DOHH2 (cell line): ENCODE data around the gene CTTN.

Source experiments
- CTCF ChIP-seq: fragments of 200-600 bp; sonication (generic); IDR thresholded peaks from one replicate; pipeline ENCODE4 v1.5.1; 2014; ENCODE audit warnings: antibody characterized with exemption, mild to moderate bottlenecking, low read depth, low read length; ENCODE audit not compliant: poor library complexity, severe bottlenecking
- EZH2phosphoT487 ChIP-seq: fragments of 200-600 bp; sonication (generic); IDR thresholded peaks from 2 replicates; pipeline ENCODE4 v1.6.1; 2017; ENCODE audit warnings: borderline replicate concordance, mild to moderate bottlenecking, antibody characterized with exemption, low read length, moderate library complexity, mixed read lengths

- TF ChIP-seq CTCF (no peak), EZH2phosphoT487 (no peak)
These were observed 36.5 kb downstream of the CTTN start for GRCh38 chr11:70434813-70435278.
